ENCODE results near the gene TMTC1.
A peak's percentile ranks its signal among the peaks of the same experiment; 100 is the strongest.

The TMTC1 gene

DNA sequence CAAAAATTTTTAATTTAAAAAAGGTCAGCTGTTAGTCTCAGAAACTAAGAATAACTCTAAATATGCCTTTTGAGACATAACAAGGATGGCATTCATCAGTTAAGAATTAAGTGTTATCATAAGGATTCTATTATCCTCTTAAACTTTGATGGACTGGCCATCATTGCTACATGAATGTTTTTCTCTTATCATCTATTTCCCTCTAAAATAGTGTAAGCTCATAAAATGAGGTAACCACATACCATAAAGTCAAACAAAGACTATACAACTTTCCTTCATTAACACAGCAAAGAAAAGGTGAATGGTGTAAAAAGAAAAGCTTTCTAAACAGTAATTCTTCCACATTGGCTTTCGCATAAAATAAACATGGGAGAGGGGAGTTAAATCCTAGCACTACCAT lies 41.1 kb downstream of the TMTC1 start:
- H3K4me3 ChIP-seq (ENCODE audit: low read depth, low read length) = no peak overlapping the region
- DNase-seq (ENCODE audit: low read depth) = no peak
- TF ChIP-seq CTCF (conservative IDR thresholded peaks at IDR 0.05; ENCODE audit: low read depth, low read length) = no peak

DNA sequence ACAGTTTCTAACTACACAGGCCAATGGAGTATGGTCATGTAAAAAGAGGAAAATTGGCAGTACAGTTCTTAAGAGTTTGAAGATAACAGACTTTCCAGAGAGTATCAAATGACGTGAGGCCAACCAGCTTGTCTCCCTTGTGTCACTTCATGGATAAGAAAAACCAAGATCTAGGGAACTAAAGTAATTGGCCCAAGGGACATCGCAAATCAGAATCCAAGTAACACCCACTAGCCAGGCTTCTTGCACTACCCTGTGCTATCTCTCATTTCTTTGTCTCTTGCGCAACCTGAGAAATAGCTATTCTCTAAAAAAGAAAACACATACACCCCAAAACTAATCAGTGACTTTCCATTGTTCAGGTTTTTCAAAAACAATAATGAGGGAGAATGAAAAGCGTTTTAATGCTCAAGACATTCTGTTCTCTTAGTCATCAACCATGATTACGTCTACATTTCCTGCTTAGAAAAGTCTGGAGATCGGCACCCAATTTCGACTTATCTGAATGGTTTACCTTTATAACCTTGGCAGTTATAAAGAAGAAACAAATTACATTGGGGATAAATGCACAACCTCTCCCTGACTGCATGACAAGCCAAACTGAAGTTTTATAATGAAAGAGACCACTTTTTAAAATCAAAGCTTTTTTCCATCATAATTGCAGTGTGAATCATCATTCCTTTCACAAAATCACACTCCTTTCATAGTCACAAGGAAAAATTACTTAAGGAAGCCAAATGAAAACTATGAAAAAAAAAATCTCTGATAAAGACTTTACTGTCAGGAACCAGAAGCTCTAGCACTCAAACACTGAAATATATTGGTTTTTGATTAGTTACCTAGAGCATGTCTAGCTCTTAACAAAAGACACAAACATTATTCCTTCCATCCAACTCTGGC lies 42.1 kb downstream of the TMTC1 start:
- no peak overlapping the region for H3K4me3 ChIP-seq (ENCODE audit: low read depth, low read length)
- peak; percentile 92 for DNase-seq (ENCODE audit: low read depth)
- no peak for TF ChIP-seq CTCF (conservative IDR thresholded peaks at IDR 0.05; ENCODE audit: low read depth, low read length)

DNA sequence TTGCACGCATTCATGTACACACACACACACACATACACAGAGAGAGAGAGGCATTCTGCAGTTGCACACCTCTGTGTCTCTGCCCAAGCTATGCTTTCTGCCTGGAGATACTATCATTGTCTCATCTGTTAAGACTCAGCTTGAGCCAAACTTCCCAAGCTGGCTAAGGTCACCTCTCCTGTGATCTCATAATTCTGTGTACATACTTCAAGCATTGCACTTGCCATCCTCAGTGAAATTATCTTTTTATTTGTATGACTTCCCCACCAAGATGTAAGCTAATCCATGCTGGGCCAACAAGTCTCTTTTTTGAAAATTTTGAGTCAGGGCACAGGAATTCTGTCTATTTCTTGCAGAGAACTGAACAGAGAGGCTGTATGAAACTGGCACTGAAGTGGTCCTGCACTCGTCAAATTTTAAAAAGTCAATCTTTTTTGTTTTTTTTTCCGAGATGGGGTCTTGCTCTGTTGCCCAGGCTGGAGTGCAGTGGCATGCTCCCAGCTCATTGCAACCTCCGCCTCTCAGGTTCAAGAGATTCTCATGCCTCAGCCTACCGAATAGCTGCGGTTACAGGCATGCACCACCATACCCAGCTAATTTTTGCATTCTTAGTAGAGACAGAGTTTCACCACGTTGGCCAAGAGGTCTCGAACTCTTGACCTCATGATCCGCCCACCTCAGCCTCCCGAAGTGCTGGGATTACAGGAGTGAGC lies 44.3 kb downstream of the TMTC1 start:
- peak; percentile 76 for DNase-seq (ENCODE audit: low read depth)
- no peak for TF ChIP-seq CTCF (conservative IDR thresholded peaks at IDR 0.05; ENCODE audit: low read depth, low read length)
- H3K4me3 ChIP-seq (ENCODE audit: low read depth, low read length) = no peak overlapping the region

GRCh38 chr12:29738365-29738764 lies 45.4 kb downstream of the TMTC1 start:
- no peak for DNase-seq (ENCODE audit: low read depth)
- TF ChIP-seq CTCF (conservative IDR thresholded peaks at IDR 0.05; ENCODE audit: low read depth, low read length) = no peak
- no peak overlapping the region for H3K4me3 ChIP-seq (ENCODE audit: low read depth, low read length)

DNA sequence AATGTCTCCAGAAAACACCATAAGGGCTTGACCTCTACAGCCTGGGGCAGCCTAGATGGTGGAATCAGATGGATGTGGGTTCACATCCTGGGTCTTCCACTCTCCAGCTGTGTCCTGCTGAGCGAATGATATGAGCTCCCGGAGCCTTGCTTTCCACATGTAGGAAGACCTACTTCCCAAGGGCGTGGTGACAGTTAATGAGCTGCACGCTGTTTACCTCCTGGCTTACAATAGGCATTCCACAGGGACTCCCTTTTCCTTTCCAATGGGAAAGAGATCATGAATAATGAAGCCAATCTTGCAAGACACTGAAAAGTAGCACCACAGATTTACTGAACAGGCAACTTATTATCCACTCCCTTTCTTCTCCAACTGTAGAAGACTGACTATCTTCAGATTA lies 46.1 kb downstream of the TMTC1 start:
- DNase-seq (ENCODE audit: low read depth) = no peak
- TF ChIP-seq CTCF (conservative IDR thresholded peaks at IDR 0.05; ENCODE audit: low read depth, low read length) = no peak
- no peak overlapping the region for H3K4me3 ChIP-seq (ENCODE audit: low read depth, low read length)

GRCh38 chr12:29735604-29736003 lies 48.1 kb downstream of the TMTC1 start:
- no peak for TF ChIP-seq CTCF (conservative IDR thresholded peaks at IDR 0.05; ENCODE audit: low read depth, low read length)
- H3K4me3 ChIP-seq (ENCODE audit: low read depth, low read length) = no peak overlapping the region

More at GRCh38 chr12:29735604-29736003, 48.1 kb downstream of the TMTC1 start:
- DNase-seq (ENCODE audit: low read depth) = no peak
